Measurements from ENCODE around the gene TTI1. TPM values are rescaled to one million over a fixed set of nuclear protein-coding genes. Genes with fewer than 3 reads are reported as not detected.
"Not testable (repeated sequence)": the region's sequence is repeated elsewhere in the genome, so short reads cannot be mapped to it uniquely, and the experiment has no call there.

The TTI1 gene
- total RNA-seq, 2 experiments from 2014 or later, result 10.6 to 11.4 TPM

DNA sequence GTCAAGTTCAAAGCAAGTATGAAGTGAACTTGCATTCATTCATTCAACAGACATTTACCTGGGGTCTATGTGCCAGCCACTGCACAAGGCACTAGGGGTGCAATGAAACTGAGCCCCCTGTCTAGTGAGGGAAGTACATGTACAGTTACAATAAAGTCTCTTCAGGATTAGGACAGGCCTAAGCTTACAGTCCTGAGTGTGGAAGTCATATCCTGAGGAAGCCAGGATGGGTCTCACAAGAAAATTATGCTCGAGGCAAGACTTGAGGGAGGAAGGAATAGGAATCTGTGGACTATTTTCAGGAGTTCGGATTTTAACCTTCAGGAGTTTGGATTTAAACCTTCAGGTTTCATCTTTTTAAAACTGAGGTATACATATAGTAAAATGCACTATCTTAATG, 19.4 kb downstream of the TTI1 start:
- H3K27ac ChIP-seq (ENCODE audit: low read depth in 1 of 2, low read length in 2 of 2), result no peak overlapping the region
- peaks cover 3 to 15% of the 10 kb centered on the region in 2 experiments for H3K9me3 ChIP-seq (ENCODE audit: control insufficient read depth in 1 of 2, insufficient read depth in 1 of 2, low read length in 2 of 2)
- H3K4me1 Mint-ChIP-seq (ENCODE audit: low read depth), result no peaks in the 10 kb centered on the region
- peaks cover 3% of the 10 kb centered on the region for H3K9me3 Mint-ChIP-seq
- DNase-seq (no peak), ATAC-seq (ENCODE audit: poor library complexity) (no peak)
- TF ChIP-seq CTCF (IDR thresholded peaks at IDR 0.05), result no peak
- peaks cover 87% of the 10 kb centered on the region for H3K36me3 Mint-ChIP-seq (ENCODE audit: low read depth)
- no peaks in the 10 kb centered on the region for H3K27me3 Mint-ChIP-seq
- H3K36me3 ChIP-seq (ENCODE audit: insufficient read depth, low read length), result peaks cover 65% of the 10 kb centered on the region
- no peaks in the 10 kb centered on the region for H3K27me3 ChIP-seq (ENCODE audit: control insufficient read depth in 1 of 2, insufficient read depth in 2 of 2, low read length in 2 of 2)
- POLR2A ChIA-PET, result no interaction called here
- H3K4me3 Mint-ChIP-seq, result no peak overlapping the region
- CTCF ChIA-PET, result no interaction called here
- H3K27ac Mint-ChIP-seq, result no peak overlapping the region
- H3K4me1 ChIP-seq (ENCODE audit: insufficient read depth, low read length), result no peaks in the 10 kb centered on the region
- H3K4me3 ChIP-seq (ENCODE audit: low read length), result no peak overlapping the region
- intact Hi-C loops (cut with DNase I, micrococcal nuclease), result no loop called here

DNA sequence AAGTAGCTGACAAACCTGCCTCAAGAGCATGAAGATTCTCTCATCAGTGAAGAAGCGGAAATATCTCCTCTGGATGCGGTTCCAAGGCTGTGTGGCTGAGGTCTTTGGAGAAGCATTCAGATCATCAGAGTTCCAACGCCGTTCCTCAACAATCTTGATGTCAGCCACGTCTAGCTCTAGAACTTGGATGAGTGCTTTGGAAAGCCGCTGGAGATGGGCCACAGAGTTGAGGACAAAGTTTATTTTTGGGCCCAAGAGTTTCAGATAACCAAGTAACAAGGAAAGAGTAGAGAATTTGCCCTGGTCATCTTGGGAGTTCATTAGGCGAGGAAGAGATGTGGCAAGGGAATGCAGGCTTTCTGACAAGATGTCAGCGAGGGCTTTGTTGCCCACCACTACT, 20.9 kb downstream of the TTI1 start:
- peaks cover 58% of the 10 kb centered on the region for H3K36me3 ChIP-seq (ENCODE audit: insufficient read depth, low read length)
- no peak overlapping the region for H3K27ac ChIP-seq (ENCODE audit: low read depth in 1 of 2, low read length in 2 of 2)
- Mint-ChIP-seq H3K4me3 (no peak overlapping the region), H3K27ac (no peak overlapping the region), H3K9me3 (no peaks in the 10 kb centered on the region), H3K4me1 (ENCODE audit: low read depth) (peaks cover 8% of the 10 kb centered on the region), H3K36me3 (ENCODE audit: low read depth) (peaks cover 84% of the 10 kb centered on the region), H3K27me3 (no peaks in the 10 kb centered on the region)
- ATAC-seq (ENCODE audit: poor library complexity), result no peak
- no peak for DNase-seq
- H3K9me3 ChIP-seq (ENCODE audit: control insufficient read depth in 1 of 2, insufficient read depth in 1 of 2, low read length in 2 of 2), result peaks cover 0 to 2% of the 10 kb centered on the region in 2 experiments
- intact Hi-C loops (cut with DNase I, micrococcal nuclease), result no loop called here
- H3K4me1 ChIP-seq (ENCODE audit: insufficient read depth, low read length), result no peaks in the 10 kb centered on the region
- CTCF ChIA-PET, result no interaction called here
- no peaks in the 10 kb centered on the region for H3K27me3 ChIP-seq (ENCODE audit: control insufficient read depth in 1 of 2, insufficient read depth in 2 of 2, low read length in 2 of 2)
- POLR2A ChIA-PET, result no interaction called here
- no peak for TF ChIP-seq CTCF (IDR thresholded peaks at IDR 0.05)
- no peak overlapping the region for H3K4me3 ChIP-seq (ENCODE audit: low read length)

DNA sequence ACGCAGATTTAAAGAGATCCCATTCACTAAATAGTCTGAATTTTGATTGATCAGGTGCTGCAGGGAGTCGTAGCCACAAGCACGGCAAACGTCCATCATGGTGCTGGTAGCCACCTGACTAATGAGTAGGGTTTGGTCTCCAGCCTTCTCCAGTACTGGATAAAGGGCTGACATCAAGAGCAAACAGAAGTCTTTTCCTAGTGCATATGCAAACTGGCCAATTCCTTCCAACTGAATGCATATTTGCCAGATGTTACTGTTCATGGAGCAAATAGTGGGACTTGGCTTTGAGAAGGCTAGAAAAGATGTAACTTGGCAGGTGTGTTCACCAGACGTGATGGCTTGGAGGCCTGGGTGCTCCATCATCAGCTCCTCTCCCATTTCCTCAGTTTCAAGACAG, 21.6 kb downstream of the TTI1 start:
- intact Hi-C loops (cut with DNase I, micrococcal nuclease), result no loop called here
- Histone ChIP-seq H3K4me1 (ENCODE audit: insufficient read depth, low read length) (no peaks in the 10 kb centered on the region), H3K27me3 (ENCODE audit: control insufficient read depth in 1 of 2, insufficient read depth in 2 of 2, low read length in 2 of 2) (no peaks in the 10 kb centered on the region), H3K4me3 (ENCODE audit: low read length) (no peak overlapping the region), H3K27ac (ENCODE audit: low read depth in 1 of 2, low read length in 2 of 2) (no peak overlapping the region), H3K9me3 (ENCODE audit: control insufficient read depth in 1 of 2, insufficient read depth in 1 of 2, low read length in 2 of 2) (no peaks in the 10 kb centered on the region), H3K36me3 (ENCODE audit: insufficient read depth, low read length) (peaks cover 52% of the 10 kb centered on the region)
- H3K4me1 Mint-ChIP-seq (ENCODE audit: low read depth), result peaks cover 8% of the 10 kb centered on the region
- ATAC-seq (ENCODE audit: poor library complexity), result no peak
- ChIA-PET POLR2A (no interaction called here), CTCF (no interaction called here)
- H3K27me3 Mint-ChIP-seq, result no peaks in the 10 kb centered on the region
- no peak overlapping the region for H3K27ac Mint-ChIP-seq
- DNase-seq, result no peak
- peaks cover 81% of the 10 kb centered on the region for H3K36me3 Mint-ChIP-seq (ENCODE audit: low read depth)
- no peak overlapping the region for H3K4me3 Mint-ChIP-seq
- no peaks in the 10 kb centered on the region for H3K9me3 Mint-ChIP-seq
- TF ChIP-seq CTCF (IDR thresholded peaks at IDR 0.05), result no peak

- H3K9me3 Mint-ChIP-seq; intact Hi-C loops (cut with DNase I, micrococcal nuclease); H3K9me3 ChIP-seq (ENCODE audit: control insufficient read depth in 1 of 2, insufficient read depth in 1 of 2, low read length in 2 of 2); H3K4me1 ChIP-seq (ENCODE audit: insufficient read depth, low read length); CTCF ChIA-PET; H3K27ac ChIP-seq (ENCODE audit: low read depth in 1 of 2, low read length in 2 of 2); ATAC-seq (ENCODE audit: poor library complexity); DNase-seq; H3K4me1 Mint-ChIP-seq (ENCODE audit: low read depth); H3K27me3 ChIP-seq (ENCODE audit: control insufficient read depth in 1 of 2, insufficient read depth in 2 of 2, low read length in 2 of 2); H3K27me3 Mint-ChIP-seq; POLR2A ChIA-PET; H3K4me3 Mint-ChIP-seq; H3K27ac Mint-ChIP-seq; H3K4me3 ChIP-seq (ENCODE audit: low read length): not testable (repeated sequence)
- H3K36me3 Mint-ChIP-seq (ENCODE audit: low read depth), result peaks cover 80% of the 10 kb centered on the region
- H3K36me3 ChIP-seq (ENCODE audit: insufficient read depth, low read length), result peaks cover 53% of the 10 kb centered on the region
These were observed 23.8 kb downstream of the TTI1 start for GRCh38 chr20:38009416-38009815.
